GM10248 (cell line): Measurements from ENCODE around the gene IGF2R.

Experiments used
- CTCF ChIA-PET: fragments of 300-600 bp; sonication (Branson Sonifier 250); formaldehyde crosslinking; extraction: SDS; loops from one replicate; lab custom pipeline; 2021; ENCODE audit warnings: antibody characterized with exemption; lab: Yijun Ruan, JAX
- POLR2A ChIA-PET: fragments of 350-650 bp; sonication (Branson Sonifier 250); formaldehyde crosslinking; extraction: SDS; loops from one replicate; lab custom pipeline; 2020; ENCODE audit warnings: antibody characterized with exemption; lab: Yijun Ruan, JAX
- DNase-seq: peaks from one replicate; pipeline ENCODE4 v3.0.0; 2012; ENCODE audit errors: extremely low spot score
- TF ChIP-seq, protein P1 (sequence below): IDR thresholded peaks from 2 replicates; pipeline ENCODE4 v1.5.1; 2012; ENCODE audit warnings: mild to moderate bottlenecking, low read depth; ENCODE audit errors: extremely low read depth, missing control alignments, control extremely low read depth

Gene IGF2R

DNA sequence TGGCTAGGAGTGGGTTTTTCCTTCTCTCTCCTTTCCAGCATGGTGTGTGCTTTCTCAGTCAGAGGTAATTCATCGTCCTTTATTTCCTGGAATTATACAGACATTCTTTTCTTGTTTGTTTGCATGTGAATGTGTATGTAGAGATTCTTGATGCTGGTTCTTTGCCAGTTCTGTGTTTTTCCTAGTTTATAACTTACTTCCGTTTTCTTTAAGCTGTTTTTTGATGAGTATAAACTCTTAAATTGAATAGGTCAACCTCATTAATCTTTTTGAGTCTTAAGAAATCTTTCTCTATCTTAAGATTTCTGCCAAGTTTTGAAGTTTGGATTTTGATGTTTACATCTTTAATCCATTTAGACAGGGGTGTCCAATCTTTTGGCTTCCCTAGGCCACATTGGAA, 38.7 kb downstream of the IGF2R start:
- CTCF ChIA-PET = no interaction called here
- POLR2A ChIA-PET = no interaction called here
- TF ChIP-seq, protein P1, sequence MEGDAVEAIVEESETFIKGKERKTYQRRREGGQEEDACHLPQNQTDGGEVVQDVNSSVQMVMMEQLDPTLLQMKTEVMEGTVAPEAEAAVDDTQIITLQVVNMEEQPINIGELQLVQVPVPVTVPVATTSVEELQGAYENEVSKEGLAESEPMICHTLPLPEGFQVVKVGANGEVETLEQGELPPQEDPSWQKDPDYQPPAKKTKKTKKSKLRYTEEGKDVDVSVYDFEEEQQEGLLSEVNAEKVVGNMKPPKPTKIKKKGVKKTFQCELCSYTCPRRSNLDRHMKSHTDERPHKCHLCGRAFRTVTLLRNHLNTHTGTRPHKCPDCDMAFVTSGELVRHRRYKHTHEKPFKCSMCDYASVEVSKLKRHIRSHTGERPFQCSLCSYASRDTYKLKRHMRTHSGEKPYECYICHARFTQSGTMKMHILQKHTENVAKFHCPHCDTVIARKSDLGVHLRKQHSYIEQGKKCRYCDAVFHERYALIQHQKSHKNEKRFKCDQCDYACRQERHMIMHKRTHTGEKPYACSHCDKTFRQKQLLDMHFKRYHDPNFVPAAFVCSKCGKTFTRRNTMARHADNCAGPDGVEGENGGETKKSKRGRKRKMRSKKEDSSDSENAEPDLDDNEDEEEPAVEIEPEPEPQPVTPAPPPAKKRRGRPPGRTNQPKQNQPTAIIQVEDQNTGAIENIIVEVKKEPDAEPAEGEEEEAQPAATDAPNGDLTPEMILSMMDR = no peak
- no peak for DNase-seq

DNA sequence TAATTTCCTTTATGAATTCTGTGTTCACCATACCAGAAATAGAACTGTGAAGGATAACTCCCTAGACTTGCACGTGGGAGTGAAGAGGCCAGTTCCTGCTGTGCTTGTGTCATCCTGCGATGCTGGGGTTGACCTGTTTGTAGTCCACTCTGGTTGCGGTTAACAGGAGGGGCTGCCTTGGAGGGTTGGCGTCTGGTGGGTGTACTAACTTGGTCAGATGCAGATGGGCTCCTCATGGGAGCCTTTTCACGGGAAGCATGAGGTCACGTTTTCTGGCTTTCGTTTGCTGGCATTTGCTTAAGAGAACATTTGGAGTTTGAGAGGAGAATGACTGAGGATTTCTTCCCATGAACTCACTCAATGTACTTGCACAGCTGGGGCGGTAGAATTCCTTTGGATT, 41.2 kb downstream of the IGF2R start:
- TF ChIP-seq, protein P1 = no peak
- POLR2A ChIA-PET = no interaction called here
- no peak for DNase-seq
- CTCF ChIA-PET = interaction anchor here (1.3 to 1.6 kb wide), 2 partner anchors 11 to 14 kb away, joined by 3 to 4 read pairs; no protein-coding TSS in a partner anchor

DNA sequence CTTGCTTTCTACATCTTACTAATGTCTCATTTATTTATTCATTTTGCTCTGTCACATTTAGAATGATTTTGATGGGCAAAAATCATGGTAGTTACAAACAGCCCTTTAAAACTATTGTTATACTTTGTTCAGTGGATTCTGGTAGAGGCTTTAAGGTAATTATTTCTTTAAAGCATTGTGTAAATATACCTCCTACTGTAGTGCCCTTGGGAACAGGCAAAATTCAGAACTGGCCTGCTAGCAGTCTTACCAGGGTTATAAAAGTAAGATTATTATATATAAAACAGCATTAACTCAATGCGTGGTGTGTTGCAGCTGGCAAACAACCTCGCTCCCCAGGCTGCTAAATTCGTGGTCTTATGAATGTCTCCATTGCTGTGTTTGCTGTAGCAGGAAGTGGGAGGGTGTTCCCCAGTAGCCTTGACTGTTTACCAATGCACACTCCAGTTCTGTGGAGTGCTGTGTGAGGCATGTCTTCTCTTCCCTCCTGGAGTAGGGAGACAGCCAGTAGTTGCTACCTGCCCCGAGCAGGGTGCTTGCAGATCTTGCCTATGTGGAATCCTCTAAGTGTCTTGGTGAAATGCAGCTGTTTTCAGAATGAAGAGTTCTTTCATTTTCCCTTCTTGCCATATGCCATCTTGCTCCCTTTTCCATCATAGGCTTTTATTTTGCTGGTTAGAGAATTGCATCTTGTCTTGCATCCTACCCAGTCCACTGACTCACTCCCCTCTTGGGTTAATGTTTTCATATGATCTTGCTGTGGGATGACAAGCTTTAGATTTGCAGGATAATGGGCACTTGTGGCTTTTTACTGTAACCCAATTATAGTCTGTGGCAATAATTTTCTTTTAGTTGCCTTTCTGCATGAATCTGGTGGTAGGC, 45.3 kb downstream of the IGF2R start:
- ChIA-PET CTCF (interaction anchor here (1.2 to 1.7 kb wide), 3 partner anchors 9 to 21 kb away, joined by 3 to 5 read pairs (median 3); no protein-coding TSS in a partner anchor), POLR2A (no interaction called here)
- TF ChIP-seq, protein P1 = no peak
- no peak for DNase-seq

DNA sequence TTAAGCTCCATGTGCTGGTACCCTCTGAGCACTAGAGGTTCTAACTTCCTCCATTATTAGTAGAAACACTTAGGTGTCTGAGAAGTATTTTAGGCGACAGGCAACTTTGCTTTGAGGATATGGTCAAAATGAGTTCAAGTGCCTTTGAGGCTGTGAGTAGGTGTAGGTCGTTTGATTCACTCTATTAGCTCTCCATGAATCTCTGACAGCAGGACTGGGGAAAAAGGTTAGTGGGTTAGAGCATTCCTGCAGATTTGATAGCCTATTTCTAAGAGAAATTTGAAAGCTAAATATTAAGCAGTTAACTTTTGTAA, 45.9 kb downstream of the IGF2R start:
- no peak for DNase-seq
- CTCF ChIA-PET = interaction anchor here (1.2 to 1.7 kb wide), 3 partner anchors 8 to 22 kb away, joined by 3 to 5 read pairs (median 3); no protein-coding TSS in a partner anchor
- TF ChIP-seq, protein P1 = no peak
- POLR2A ChIA-PET = no interaction called here

DNA sequence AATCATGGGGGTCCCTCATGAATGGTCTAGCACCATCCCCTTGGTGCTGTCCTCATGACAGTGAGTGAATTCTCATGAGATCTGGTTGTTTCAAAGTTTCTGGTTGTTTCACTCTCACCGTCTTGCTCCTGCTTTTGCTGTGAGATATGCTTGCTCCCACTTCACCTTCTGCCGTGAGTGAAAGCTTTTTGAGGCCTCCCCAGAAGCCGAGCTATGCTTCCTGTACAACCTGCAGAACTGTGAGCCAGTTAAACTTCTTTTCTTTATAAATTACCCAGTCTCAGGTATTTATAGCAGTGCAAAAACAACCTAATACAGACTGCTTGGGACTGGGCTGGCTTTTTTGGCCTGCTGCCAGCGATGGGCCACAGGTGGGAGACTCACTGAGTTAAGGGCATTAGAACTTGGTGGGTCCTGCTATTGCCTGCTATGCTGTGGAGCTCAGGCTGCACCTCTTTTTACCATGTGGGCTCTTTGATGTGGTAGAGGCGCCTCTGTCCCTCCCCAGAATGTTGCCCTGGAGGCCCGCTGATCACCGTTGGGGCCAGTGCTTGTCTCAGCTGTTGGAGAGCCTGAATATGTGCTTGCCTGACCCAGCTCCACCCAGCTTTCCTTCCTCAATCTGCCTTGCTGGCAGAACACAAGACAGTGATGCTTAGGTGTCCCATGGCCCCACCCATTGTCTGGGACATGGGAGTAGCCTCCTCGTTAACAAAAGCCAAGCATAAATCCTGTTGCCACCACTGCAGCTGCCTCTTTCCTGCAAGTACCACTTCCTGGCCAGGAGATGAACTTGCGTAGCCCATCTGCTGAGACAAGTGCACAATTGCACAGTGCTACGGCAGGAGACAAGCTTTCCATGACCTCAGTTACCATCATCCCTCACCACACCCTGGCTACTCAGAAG, 47.1 kb downstream of the IGF2R start:
- TF ChIP-seq, protein P1 = no peak
- CTCF ChIA-PET = interaction anchor here (1.7 kb wide), 1 partner anchor 7 kb away, joined by 3 read pairs; no protein-coding TSS in a partner anchor
- POLR2A ChIA-PET = interaction anchor here (0.7 kb wide), 1 partner anchor 25 kb away, joined by 4 read pairs; no protein-coding TSS in a partner anchor
- no peak for DNase-seq

DNA sequence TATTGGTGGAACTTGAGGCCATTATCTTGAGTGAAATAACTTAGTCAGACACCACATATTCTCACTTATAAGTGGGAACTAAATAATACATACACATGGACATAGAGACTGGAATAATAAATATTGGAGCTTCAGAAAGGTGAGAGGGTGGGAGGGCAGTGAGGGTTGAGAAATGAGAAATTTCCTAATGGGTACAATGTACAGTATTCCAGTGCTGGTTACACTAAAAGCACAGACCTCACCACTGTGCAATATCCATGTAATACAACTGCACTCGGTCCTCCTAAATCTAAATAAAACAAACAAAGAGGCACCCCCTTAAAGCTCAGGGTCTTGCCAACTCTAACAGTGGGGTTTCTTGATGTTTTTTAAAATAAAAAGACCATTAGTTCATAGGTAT, 53.2 kb downstream of the IGF2R start:
- TF ChIP-seq, protein P1 = no peak
- CTCF ChIA-PET = interaction anchor here (1.4 kb wide), 1 partner anchor 48 kb away, joined by 3 read pairs; no protein-coding TSS in a partner anchor
- POLR2A ChIA-PET = no interaction called here
- DNase-seq = no peak
